HG03520 (cell line): ENCODE data around the gene KITLG.
"Not testable (repeated sequence)": the region's sequence is repeated elsewhere in the genome, so short reads cannot be mapped to it uniquely, and the experiment has no call there.

ENCODE experiments used
- ATAC-seq: cut with Tn5 transposase; IDR thresholded peaks from one replicate; pipeline ENCODE4 v1.9.1; 2021; ENCODE audit warnings: mild to moderate bottlenecking, moderate library complexity; ENCODE audit not compliant: unreplicated experiment

Gene KITLG

DNA sequence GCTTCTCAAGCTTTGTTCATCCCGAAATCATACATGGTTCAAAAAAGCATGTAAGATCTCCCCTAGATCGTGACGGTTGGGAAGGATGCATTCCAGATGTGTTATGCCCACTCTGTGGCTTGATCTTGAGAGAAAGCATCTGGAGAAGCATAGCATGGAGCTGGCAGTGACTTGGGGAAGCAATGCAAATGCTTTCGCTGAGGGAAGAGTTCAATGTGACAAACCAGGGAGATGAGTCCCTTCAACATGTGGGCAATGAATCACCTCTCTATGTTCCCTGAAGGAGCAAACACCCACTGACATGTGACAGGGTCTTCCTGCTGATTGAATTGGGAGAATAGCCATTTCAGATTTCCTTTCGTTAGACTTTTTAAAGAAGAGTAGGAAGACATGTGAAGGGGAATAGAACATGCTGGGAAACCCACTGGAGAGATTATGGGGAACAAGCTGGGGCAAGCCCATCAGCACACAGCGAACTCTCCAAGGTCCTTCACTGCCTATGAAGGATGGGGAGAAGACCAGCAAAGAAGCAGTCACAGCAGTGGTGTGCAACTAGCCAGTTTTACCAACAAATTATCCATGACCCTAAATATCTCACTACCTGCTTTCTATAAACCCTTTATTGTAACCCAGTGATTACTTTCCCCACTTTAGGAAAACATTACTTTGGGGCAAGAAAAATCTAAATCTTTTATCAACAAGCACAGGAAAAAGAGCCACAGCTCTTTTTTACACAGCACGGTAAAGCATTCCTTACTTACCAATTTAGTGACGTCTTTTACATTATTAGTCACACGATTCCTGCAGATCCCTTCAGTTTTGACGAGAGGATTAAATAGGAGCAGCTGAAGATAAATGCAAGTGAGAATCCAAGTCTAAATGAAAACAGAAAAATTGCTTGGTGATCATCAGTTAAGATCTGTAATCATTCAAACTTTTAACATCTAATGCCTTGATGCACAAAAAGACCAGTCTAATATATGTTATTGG lies 35.0 kb downstream of the KITLG start:
- ATAC-seq = no peak

DNA sequence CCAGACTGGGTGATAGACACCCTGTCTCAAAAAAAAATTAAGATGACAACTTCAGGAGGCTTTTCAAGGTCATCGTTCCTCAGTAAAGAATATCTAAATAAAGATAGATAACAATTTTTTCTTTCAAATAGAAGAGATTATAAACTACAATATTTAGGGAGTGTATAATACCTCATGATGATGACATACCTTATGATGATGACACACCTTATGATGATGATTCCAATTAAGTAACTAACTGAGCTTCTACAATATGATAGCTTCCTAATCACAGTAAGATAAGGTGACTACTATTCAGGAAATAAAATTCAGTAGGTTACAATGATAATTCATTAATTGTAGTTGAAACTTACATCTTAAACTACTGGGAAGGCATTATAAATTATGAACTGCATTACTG lies 40.4 kb downstream of the KITLG start:
- no peak for ATAC-seq

- ATAC-seq = no peak
Measured at GRCh38 chr12:88538697-88539096, 41.6 kb downstream of the KITLG start.

DNA sequence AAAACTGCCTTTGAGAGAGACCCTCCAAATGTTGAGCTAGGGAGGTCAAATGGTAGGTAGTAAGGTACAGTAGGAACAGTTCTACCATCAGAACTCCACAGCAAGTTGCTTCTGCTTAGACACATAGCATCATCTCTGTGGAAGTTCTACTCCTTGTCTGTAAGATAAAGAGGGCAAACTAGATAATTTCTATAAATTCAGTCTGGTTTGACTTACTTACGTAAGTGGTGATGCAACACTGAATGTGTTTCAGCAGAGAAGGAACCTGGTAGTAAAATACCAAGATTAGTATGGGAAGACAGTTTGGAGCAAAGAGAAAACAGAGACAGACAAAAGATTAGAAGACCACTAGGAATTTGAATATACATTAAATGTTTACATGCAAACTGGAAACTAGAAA lies 42.0 kb downstream of the KITLG start:
- no peak for ATAC-seq

DNA sequence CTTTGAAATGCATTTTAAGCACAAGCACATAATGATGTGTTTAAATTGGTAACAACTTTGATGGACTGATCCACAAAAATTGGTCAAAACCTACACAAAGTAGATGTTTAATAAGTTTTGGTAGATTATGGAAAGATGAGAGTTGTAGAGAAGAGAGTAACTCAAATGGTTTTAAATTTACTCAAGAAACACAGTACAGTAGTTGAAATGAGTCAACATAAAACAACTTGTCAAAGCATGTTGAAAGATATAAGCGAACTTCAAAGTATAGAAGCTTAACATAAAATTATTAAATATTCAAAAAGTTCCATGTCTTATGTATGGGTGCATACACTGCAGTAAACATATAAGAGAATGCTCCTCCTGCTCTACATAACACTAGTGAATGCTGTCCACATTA lies 49.4 kb downstream of the KITLG start:
- no peak for ATAC-seq

DNA sequence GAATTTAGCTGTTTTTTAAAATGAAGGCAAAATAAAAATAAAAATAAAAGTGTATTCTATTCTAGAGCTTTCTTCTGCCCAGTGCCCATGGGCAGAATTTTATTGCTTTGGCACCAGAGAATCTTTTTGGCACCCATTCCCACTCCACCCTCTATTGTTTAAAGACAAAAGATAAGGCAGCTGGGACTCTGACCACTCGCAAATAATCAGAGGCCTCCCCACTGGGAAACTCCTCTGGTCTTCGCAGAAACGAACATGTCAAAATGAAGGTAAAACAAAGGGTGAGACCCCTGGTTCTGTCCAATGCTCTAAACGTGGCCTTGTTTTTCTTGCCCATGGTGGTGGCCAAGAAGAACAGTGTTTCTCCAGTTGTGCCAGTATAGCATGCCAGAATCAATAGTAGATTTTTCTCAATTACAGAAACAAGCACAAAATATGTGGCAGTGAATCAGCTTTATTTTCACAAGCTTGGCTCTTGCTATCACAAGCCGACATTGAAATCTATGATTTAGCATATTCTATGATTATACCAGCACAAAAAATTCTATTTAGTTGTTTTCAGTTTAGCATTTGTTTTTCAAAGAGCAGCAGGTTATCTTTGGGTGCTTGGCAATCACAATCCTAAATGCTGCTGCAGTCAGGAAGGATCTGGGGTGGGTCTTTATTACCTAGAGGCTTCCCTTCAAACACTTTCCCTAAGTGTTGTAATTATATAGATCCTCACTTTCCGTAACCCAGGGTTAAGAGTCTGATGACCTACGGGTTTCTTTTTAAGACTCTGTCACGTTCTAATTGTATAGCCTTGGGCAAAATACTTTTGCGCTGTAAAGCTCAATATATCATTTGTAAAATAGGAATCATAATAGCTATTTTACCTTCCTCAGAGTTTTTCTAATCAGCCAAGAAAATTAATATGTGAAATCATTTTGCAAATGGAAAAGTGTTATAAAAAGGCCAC lies 50.5 kb downstream of the KITLG start:
- ATAC-seq = no peak

GRCh38 chr12:88522961-88523360 lies 57.3 kb downstream of the KITLG start:
- ATAC-seq = no peak

DNA sequence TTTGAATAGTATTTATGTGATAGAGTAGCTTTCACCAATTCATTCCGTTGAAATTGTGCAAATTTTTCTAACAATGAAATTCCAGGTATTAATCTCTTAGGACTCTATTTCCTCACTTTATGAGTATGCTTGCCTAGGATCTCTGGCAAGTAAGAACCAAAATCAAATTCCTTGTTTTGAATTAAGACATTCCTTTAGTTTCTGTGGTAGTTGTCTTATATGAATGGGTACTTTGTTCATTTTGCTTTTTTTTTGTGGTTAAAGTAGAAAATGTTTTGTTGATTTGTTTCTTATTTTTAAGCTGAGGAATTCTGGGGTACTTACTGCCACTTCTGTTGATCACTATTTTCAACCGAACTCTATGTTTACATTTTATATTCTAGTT lies 59.8 kb downstream of the KITLG start:
- ATAC-seq = no peak

DNA sequence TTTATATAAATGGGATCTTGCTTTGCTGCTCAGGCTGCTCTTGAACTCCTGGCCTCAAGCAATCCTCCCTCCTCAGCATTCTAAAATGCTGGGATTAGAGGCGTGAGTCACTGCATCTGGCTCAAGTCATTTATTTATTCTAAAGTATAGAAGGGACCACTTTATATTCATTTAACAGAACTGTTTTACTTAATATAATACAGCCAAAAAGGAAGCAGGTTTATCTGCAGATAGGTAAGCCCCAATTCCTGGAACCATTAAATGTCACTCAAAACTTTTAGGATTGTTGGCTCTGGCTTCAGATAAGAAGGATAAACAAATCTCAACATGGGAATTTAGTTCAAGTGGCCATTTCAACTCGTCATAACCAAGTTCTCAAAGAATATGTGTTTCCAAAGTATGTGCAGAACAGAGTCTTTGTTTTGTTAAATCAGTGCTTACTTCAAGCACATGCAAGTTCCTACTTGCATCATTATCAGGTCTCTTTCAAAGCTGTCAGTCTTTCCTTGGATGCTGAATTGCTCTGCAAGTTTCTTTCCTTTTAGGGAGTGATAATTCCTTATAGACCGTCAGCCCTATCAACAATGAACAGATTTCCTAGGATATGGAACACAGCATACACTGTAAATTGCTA lies 60.4 kb downstream of the KITLG start:
- no peak for ATAC-seq

GRCh38 chr12:88518863-88519403 lies 61.3 kb downstream of the KITLG start:
- ATAC-seq = no peak

DNA sequence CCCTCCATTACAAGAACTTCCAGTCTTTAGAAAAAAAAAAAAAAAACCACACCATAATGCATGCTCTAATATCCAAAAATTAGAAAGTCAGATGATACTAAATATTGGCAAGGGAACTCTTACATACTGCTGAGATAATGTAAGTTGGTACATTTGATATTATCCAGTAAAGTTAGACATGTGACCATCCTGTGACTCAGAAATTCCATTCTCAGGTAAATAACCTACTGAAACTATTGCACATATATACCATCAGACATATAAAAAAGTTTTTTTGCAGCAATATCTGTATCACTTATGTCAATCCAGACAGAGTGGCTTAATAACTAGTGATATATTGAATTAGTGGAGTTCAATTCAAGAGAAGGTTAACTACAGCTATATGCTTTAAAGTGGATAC lies 63.5 kb downstream of the KITLG start:
- ATAC-seq = no peak

GRCh38 chr12:88510843-88511242 lies 69.4 kb downstream of the KITLG start:
- ATAC-seq = no peak

GRCh38 chr12:88509851-88510250 lies 70.4 kb downstream of the KITLG start:
- ATAC-seq = no peak

DNA sequence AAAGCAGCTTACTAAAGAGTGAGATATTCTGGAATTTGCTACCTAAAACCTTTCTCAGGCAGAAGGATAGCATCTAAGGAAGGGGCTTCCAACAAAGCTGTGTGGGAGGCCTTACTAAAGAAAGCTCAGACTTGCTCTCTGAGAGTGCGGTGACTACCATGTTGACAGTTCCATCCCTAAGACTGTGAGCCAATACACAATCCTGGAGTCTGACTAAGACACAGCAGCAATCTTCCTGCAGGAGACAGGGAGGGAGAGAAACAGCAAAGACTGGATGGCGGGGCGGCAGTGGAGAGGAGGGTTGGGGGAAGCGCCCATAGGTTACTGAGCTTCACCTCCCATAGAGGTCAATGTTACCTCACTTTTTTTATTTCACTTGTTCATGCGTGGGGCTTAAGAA lies 70.9 kb downstream of the KITLG start:
- no peak for ATAC-seq

GRCh38 chr12:88507851-88508250 lies 72.4 kb downstream of the KITLG start:
- ATAC-seq = not testable (repeated sequence)

- ATAC-seq = no peak
Measured at GRCh38 chr12:88507270-88507669, 73.0 kb downstream of the KITLG start.

GRCh38 chr12:88505696-88506095 lies 74.6 kb downstream of the KITLG start:
- ATAC-seq = no peak

DNA sequence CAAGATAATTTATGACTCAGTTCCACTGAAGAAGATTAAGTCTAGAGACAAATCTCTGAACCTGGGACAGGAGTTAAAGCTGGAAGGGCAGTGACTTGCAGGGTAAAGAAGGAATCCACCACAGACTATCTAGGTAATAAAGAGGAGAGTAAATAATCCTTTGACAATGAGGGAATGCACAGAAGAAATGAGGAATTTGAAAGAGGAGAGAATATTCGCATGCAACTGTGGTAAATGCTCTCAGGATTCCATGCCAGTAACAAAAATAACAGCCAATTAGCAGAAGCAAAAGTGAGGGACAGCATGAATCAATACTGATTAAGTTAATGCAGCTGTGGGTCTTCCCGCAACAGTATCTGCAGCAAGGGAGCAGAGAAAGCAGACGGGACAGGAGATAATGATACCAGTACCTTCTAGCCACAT lies 77.0 kb downstream of the KITLG start:
- no peak for ATAC-seq

- no peak for ATAC-seq
Measured at GRCh38 chr12:88501972-88502938, 78.0 kb downstream of the KITLG start.
